Measurements from ENCODE around the gene FST.

The FST gene

GRCh38 chr5:53487436-53487835, 7.0 kb downstream of the FST start:
- Histone ChIP-seq H3K27ac (ENCODE audit: low read depth, low read length, severe bottlenecking) (no peak overlapping the region), H3K9me3 (ENCODE audit: control insufficient read depth, low read length) (peaks cover 5% of the 10 kb centered on the region), H3K4me3 (ENCODE audit: extremely low read depth, insufficient read depth, low read length, poor library complexity, severe bottlenecking) (no peak overlapping the region), H3K36me3 (ENCODE audit: control insufficient read depth, insufficient read depth, low read length) (peaks cover 31% of the 10 kb centered on the region), H3K4me1 (ENCODE audit: control insufficient read depth, insufficient read depth, low read length, poor library complexity, severe bottlenecking) (peaks cover 13% of the 10 kb centered on the region)
- 75 to 80% methylated on average over 1 of the region's 1 CpG for WGBS, 2 experiments (ENCODE audit: insufficient coverage in 2 of 2)

DNA sequence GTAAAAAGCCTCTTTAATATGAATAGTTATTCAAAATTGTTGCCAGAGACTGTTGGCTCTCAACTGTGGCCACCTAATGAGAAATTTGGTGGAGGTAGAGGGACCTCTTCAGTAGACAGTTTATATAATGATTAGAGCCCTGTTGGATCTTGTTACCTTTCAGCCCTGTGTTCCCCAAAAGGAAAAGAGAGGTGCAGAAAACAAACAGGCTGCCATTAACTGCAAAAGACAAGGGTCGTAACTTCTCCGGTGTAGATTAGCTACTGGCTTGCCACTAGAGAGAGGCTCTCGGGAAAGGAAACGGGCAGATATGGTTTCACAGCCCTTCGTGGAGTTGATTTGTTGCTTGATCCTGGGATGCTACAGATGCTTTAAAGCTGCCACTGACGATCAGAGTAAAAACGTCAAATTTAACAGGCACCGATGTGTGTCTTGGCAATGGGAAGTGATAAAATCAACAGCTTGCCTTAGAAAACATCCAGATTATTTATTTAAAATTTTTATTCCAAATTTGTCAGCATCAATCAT, 7.8 kb downstream of the FST start:
- WGBS, 2 experiments (ENCODE audit: insufficient coverage in 2 of 2): 64 to 82% methylated on average over 4 to 8 of the region's 8 CpGs
- Histone ChIP-seq H3K27ac (ENCODE audit: low read depth, low read length, severe bottlenecking) (no peak overlapping the region), H3K36me3 (ENCODE audit: control insufficient read depth, insufficient read depth, low read length) (peaks cover 30% of the 10 kb centered on the region), H3K4me3 (ENCODE audit: extremely low read depth, insufficient read depth, low read length, poor library complexity, severe bottlenecking) (peak overlapping the region; percentile 1), H3K9me3 (ENCODE audit: control insufficient read depth, low read length) (peaks cover 5% of the 10 kb centered on the region), H3K4me1 (ENCODE audit: control insufficient read depth, insufficient read depth, low read length, poor library complexity, severe bottlenecking) (peaks cover 13% of the 10 kb centered on the region)

DNA sequence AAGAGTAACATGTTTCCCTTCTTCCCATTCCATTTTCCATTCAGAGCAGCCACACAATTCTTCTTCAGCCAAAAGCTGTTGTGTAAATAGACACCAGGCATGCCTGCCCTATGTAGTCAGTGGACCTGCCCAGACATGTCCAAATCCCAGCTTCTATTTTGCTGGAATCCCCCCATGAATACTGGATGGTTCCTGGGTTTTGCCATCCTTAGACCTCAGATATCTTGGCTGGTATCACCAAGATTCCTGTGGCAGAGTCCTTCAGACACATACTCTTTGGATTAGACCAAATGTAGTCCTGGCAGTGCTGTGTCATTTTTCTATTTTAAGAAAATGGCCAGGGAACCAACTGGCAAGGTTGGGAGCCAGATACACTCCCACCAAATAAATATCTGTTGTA, 10.3 kb downstream of the FST start:
- Histone ChIP-seq H3K4me3 (ENCODE audit: extremely low read depth, insufficient read depth, low read length, poor library complexity, severe bottlenecking) (peak overlapping the region; percentile 25), H3K9me3 (ENCODE audit: control insufficient read depth, low read length) (peaks cover 5% of the 10 kb centered on the region), H3K27ac (ENCODE audit: low read depth, low read length, severe bottlenecking) (peak overlapping the region; percentile 83), H3K36me3 (ENCODE audit: control insufficient read depth, insufficient read depth, low read length) (peaks cover 6% of the 10 kb centered on the region), H3K4me1 (ENCODE audit: control insufficient read depth, insufficient read depth, low read length, poor library complexity, severe bottlenecking) (peaks cover 11% of the 10 kb centered on the region)

GRCh38 chr5:53501054-53501453, 20.6 kb downstream of the FST start:
- H3K4me1 ChIP-seq (ENCODE audit: control insufficient read depth, insufficient read depth, low read length, poor library complexity, severe bottlenecking): no peaks in the 10 kb centered on the region
- H3K27ac ChIP-seq (ENCODE audit: low read depth, low read length, severe bottlenecking): no peak overlapping the region
- H3K9me3 ChIP-seq (ENCODE audit: control insufficient read depth, low read length): no peaks in the 10 kb centered on the region
- H3K36me3 ChIP-seq (ENCODE audit: control insufficient read depth, insufficient read depth, low read length): no peaks in the 10 kb centered on the region
- WGBS, 2 experiments (ENCODE audit: insufficient coverage in 2 of 2): no CpG with 5 or more reads among the region's 2 CpGs
- H3K4me3 ChIP-seq (ENCODE audit: extremely low read depth, insufficient read depth, low read length, poor library complexity, severe bottlenecking): no peak overlapping the region

GRCh38 chr5:53503562-53504218, 23.3 kb downstream of the FST start:
- 93 to 100% methylated on average over 1 to 2 of the region's 3 CpGs for WGBS, 2 experiments (ENCODE audit: insufficient coverage in 2 of 2)
- Histone ChIP-seq H3K9me3 (ENCODE audit: control insufficient read depth, low read length) (peaks cover 7% of the 10 kb centered on the region), H3K27ac (ENCODE audit: low read depth, low read length, severe bottlenecking) (no peak overlapping the region), H3K4me1 (ENCODE audit: control insufficient read depth, insufficient read depth, low read length, poor library complexity, severe bottlenecking) (no peaks in the 10 kb centered on the region), H3K36me3 (ENCODE audit: control insufficient read depth, insufficient read depth, low read length) (no peaks in the 10 kb centered on the region), H3K4me3 (ENCODE audit: extremely low read depth, insufficient read depth, low read length, poor library complexity, severe bottlenecking) (no peak overlapping the region)

GRCh38 chr5:53507013-53507412, 26.6 kb downstream of the FST start:
- Histone ChIP-seq H3K27ac (ENCODE audit: low read depth, low read length, severe bottlenecking) (no peak overlapping the region), H3K4me3 (ENCODE audit: extremely low read depth, insufficient read depth, low read length, poor library complexity, severe bottlenecking) (no peak overlapping the region), H3K4me1 (ENCODE audit: control insufficient read depth, insufficient read depth, low read length, poor library complexity, severe bottlenecking) (no peaks in the 10 kb centered on the region), H3K9me3 (ENCODE audit: control insufficient read depth, low read length) (peaks cover 13% of the 10 kb centered on the region), H3K36me3 (ENCODE audit: control insufficient read depth, insufficient read depth, low read length) (no peaks in the 10 kb centered on the region)
- WGBS, 2 experiments (ENCODE audit: insufficient coverage in 2 of 2): 82 to 87% methylated on average over 2 to 3 of the region's 4 CpGs

DNA sequence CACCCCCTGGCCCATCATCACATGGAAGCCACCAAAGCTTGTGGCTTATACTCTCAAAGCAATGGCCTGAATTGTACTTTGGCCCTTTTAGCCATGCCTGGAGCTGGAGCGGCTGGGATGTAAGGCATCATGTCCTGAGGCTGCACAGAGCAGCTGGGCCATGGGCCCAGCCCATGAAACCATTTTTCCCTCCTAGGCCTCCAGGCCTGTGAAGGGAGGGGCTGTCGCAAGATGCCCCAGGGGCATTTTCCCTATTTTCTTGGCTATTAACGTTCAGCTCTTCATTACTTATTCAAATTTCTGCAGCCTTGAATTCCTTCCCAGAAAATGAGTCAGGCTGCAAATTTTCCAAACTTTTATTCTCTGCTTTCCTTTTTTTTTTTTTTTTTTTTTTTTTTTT, 27.7 kb downstream of the FST start:
- Histone ChIP-seq H3K36me3 (ENCODE audit: control insufficient read depth, insufficient read depth, low read length) (no peaks in the 10 kb centered on the region), H3K9me3 (ENCODE audit: control insufficient read depth, low read length) (peaks cover 13% of the 10 kb centered on the region), H3K4me3 (ENCODE audit: extremely low read depth, insufficient read depth, low read length, poor library complexity, severe bottlenecking) (no peak overlapping the region), H3K4me1 (ENCODE audit: control insufficient read depth, insufficient read depth, low read length, poor library complexity, severe bottlenecking) (no peaks in the 10 kb centered on the region), H3K27ac (ENCODE audit: low read depth, low read length, severe bottlenecking) (no peak overlapping the region)
- 80 to 88% methylated on average over 1 to 3 of the region's 3 CpGs for WGBS, 2 experiments (ENCODE audit: insufficient coverage in 2 of 2)

- H3K9me3 ChIP-seq (ENCODE audit: control insufficient read depth, low read length): peaks cover 13% of the 10 kb centered on the region
- no peaks in the 10 kb centered on the region for H3K36me3 ChIP-seq (ENCODE audit: control insufficient read depth, insufficient read depth, low read length)
- H3K27ac ChIP-seq (ENCODE audit: low read depth, low read length, severe bottlenecking): no peak overlapping the region
- H3K4me1 ChIP-seq (ENCODE audit: control insufficient read depth, insufficient read depth, low read length, poor library complexity, severe bottlenecking): no peaks in the 10 kb centered on the region
- no peak overlapping the region for H3K4me3 ChIP-seq (ENCODE audit: extremely low read depth, insufficient read depth, low read length, poor library complexity, severe bottlenecking)
Measured at GRCh38 chr5:53512539-53512938, 32.1 kb downstream of the FST start.

- WGBS, 2 experiments (ENCODE audit: insufficient coverage in 2 of 2): no CpG with 5 or more reads among the region's 6 CpGs
- no peaks in the 10 kb centered on the region for H3K9me3 ChIP-seq (ENCODE audit: control insufficient read depth, low read length)
Measured at GRCh38 chr5:53515988-53516387, 35.6 kb downstream of the FST start.

DNA sequence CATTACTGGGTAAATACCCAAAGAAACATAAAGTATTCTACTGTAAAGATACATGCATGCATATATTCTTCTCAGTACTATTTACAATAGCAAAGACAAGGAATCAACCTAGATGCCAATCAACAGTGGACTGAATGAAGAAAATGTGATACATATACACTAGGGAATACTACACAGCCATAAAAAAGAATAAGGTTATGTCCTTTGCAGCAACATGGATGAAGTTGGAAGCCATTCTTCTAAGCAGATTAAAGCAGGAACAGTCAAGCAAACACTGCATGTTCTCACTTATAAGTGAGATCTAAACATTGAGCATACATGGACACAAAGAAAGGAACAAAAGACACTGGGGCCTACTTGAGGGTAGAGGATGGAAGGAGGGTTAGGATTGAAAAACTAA, 40.4 kb downstream of the FST start:
- no peaks in the 10 kb centered on the region for H3K36me3 ChIP-seq (ENCODE audit: control insufficient read depth, insufficient read depth, low read length)
- H3K4me1 ChIP-seq (ENCODE audit: control insufficient read depth, insufficient read depth, low read length, poor library complexity, severe bottlenecking): no peaks in the 10 kb centered on the region
- H3K9me3 ChIP-seq (ENCODE audit: control insufficient read depth, low read length): no peaks in the 10 kb centered on the region
- H3K4me3 ChIP-seq (ENCODE audit: extremely low read depth, insufficient read depth, low read length, poor library complexity, severe bottlenecking): no peak overlapping the region
- H3K27ac ChIP-seq (ENCODE audit: low read depth, low read length, severe bottlenecking): no peak overlapping the region

More at GRCh38 chr5:53515988-53516387, 35.6 kb downstream of the FST start:
- no peak overlapping the region for H3K27ac ChIP-seq (ENCODE audit: low read depth, low read length, severe bottlenecking)
- H3K36me3 ChIP-seq (ENCODE audit: control insufficient read depth, insufficient read depth, low read length): no peaks in the 10 kb centered on the region
- H3K4me1 ChIP-seq (ENCODE audit: control insufficient read depth, insufficient read depth, low read length, poor library complexity, severe bottlenecking): no peaks in the 10 kb centered on the region
- no peak overlapping the region for H3K4me3 ChIP-seq (ENCODE audit: extremely low read depth, insufficient read depth, low read length, poor library complexity, severe bottlenecking)

All from mesodermal cell (in vitro differentiated cells).